K562 (cell line): ENCODE results near the gene MRPL58. TPM values are rescaled to one million over a fixed set of nuclear protein-coding genes. Genes with fewer than 3 reads are reported as not detected.

Experiments used
- ATAC-seq: fragments of 200-7000 bp; cut with Tn5 transposase; 3 replicates; pipeline ENCODE4 v1.9.1; 2020; ENCODE audit warnings: moderate library complexity
- BruUV-seq: library from RNA; stranded (reverse); fragments of 400-500 nt; replicated peaks from 2 replicates; lab custom pipeline; 2021; lab: Mats Ljungman, UMichigan
- CTCF ChIA-PET: fragments of 300-600 bp; formaldehyde crosslinking; extraction: SDS; loops from one replicate; lab custom pipeline; 2021; ENCODE audit warnings: low intra/inter-chr PET ratio; lab: Yijun Ruan, JAX
- POLR2A ChIA-PET: fragments of 300-600, 350-650 bp; sonication (Branson Sonifier 250); formaldehyde crosslinking; extraction: SDS; loops from one replicate; lab custom pipeline; 2021; ENCODE audit warnings: antibody characterized with exemption, inconsistent platforms; lab: Yijun Ruan, JAX
- DNase-seq, 4 experiments: peaks; one replicate each; pipeline versions ENCODE4 v3.0.0 to v3.0.0-alpha.2; 2011 to 2018; ENCODE audit warnings: low spot score in 3 of 4, mixed read lengths in 3 of 4; ENCODE audit errors: extremely low read depth in 1 of 4
- FAIRE-seq: peaks from 2 replicates; lab custom pipeline; 2011; peaks lifted over from hg19 to GRCh38; lab: Jason Lieb, UNC
- H2AFZ ChIP-seq: 2 replicates; pipeline ENCODE4 v1.6.0; 2011; ENCODE audit warnings: low read depth, low read length, control low read depth, inconsistent platforms
- H3K27ac ChIP-seq: fragments of 200-600 bp; 3 replicates; pipeline ENCODE4 v1.8.0; 2011; ENCODE audit warnings: low read depth, mild to moderate bottlenecking, control low read depth, inconsistent platforms, low read length, moderate library complexity, mixed read lengths; ENCODE audit errors: extremely low read depth
- H3K27me3 ChIP-seq, 2 experiments: fragments of 300-600 bp in 1 of 2; 2 replicates in 1 of 2; 3 replicates in 1 of 2; pipeline versions ENCODE4 v1.6.0 to v1.8.0; 2011; ENCODE audit warnings: inconsistent platforms in 2 of 2, low read length in 2 of 2, mild to moderate bottlenecking in 1 of 2, mixed read lengths in 1 of 2, moderate library complexity in 1 of 2; ENCODE audit not compliant: control insufficient read depth in 2 of 2, insufficient read depth in 2 of 2
- H3K36me3 ChIP-seq: fragments of 300-600 bp; 3 replicates; pipeline ENCODE4 v1.8.0; 2011; ENCODE audit warnings: mild to moderate bottlenecking, low read length, inconsistent platforms; ENCODE audit not compliant: control insufficient read depth, insufficient read depth
- H3K4me1 ChIP-seq, 2 experiments: fragments of 200-600 bp in 1 of 2; replicated peaks in 1 of 2; 2 replicates in 1 of 2; 3 replicates in 1 of 2; pipeline versions ENCODE4 v1.5.1 to v1.8.0; 2011; ENCODE audit warnings: inconsistent platforms in 2 of 2, low read length in 2 of 2, mild to moderate bottlenecking in 1 of 2, mixed read lengths in 1 of 2, moderate library complexity in 1 of 2; ENCODE audit not compliant: control insufficient read depth in 2 of 2, insufficient read depth in 2 of 2
- H3K4me2 ChIP-seq: 2 replicates; pipeline ENCODE4 v1.6.1; 2011; ENCODE audit warnings: low read length, control low read depth, inconsistent platforms, mixed read lengths; ENCODE audit not compliant: insufficient read depth
- H3K4me3 ChIP-seq: fragments of 200-600 bp; sonication (generic), shearing (Covaris generic); 2 replicates; pipeline ENCODE4 v1.5.1; 2016; ENCODE audit warnings: control low read depth, inconsistent platforms
- H3K79me2 ChIP-seq: fragments of 200-600 bp; 3 replicates; pipeline ENCODE4 v1.8.0; 2011; ENCODE audit warnings: low read length, inconsistent platforms; ENCODE audit not compliant: control insufficient read depth, insufficient read depth
- H3K9ac ChIP-seq, 2 experiments: 2 replicates each; pipeline versions ENCODE4 v1.6.0 to v1.6.1; 2011; ENCODE audit warnings: low read depth in 2 of 2, low read length in 2 of 2, control low read depth in 1 of 2, inconsistent platforms in 1 of 2, mild to moderate bottlenecking in 1 of 2, mixed read lengths in 1 of 2; ENCODE audit not compliant: insufficient read depth in 1 of 2
- H3K9me1 ChIP-seq: one replicate; pipeline ENCODE4 v1.6.0; 2011; ENCODE audit warnings: inconsistent platforms, mild to moderate bottlenecking, low read length, moderate library complexity; ENCODE audit not compliant: control insufficient read depth, insufficient read depth
- H3K9me3 ChIP-seq: replicated peaks from 2 replicates; pipeline ENCODE4 v1.5.1; 2011; ENCODE audit warnings: low read depth, low read length, inconsistent platforms; ENCODE audit not compliant: control insufficient read depth, insufficient read depth
- H4K20me1 ChIP-seq: replicated peaks from 2 replicates; pipeline ENCODE4 v1.6.1; 2011; ENCODE audit warnings: low read length, inconsistent platforms, mixed read lengths; ENCODE audit not compliant: control insufficient read depth, insufficient read depth
- ILF3 ChIP-seq: fragments of 450-650 bp; IDR thresholded peaks from 2 replicates; pipeline ENCODE4 v1.6.1; 2018; ENCODE audit warnings: antibody characterized with exemption, mild to moderate bottlenecking, moderate library complexity, borderline replicate concordance
- NFIC ChIP-seq: fragments of 450-650 bp; IDR thresholded peaks from 2 replicates; pipeline ENCODE4 v1.6.1; 2017; ENCODE audit warnings: mild to moderate bottlenecking, inconsistent platforms
- SIN3B ChIP-seq: fragments of 450-650 bp; IDR thresholded peaks from 2 replicates; pipeline ENCODE4 v1.6.1; 2017; ENCODE audit warnings: low read depth, mild to moderate bottlenecking, moderate library complexity
- ZNF121 ChIP-seq: sonication (generic); formaldehyde crosslinking; conservative IDR thresholded peaks from 2 replicates; pipeline ENCODE4 v1.8.0; 2022; ENCODE audit warnings: missing genetic modification reagents
- whole genome bisulfite sequencing: fragments of 100-300 bp; shearing (Covaris generic); methylation state at CpG from one replicate; pipeline ENCODE4 v1.1.6; 2016; ENCODE audit warnings: low coverage, mixed read lengths; ENCODE audit not compliant: insufficient coverage; ENCODE audit errors: missing lambda C conversion rate; 5-methylcytosine and 5-hydroxymethylcytosine counted together
- in situ Hi-C: fragments of 300-500 bp; cut with MboI; formaldehyde crosslinking; loops from 4 replicates; pipeline ENCODE4 v1.15.0; 2018; ENCODE audit warnings: inconsistent platforms, mixed read lengths
- intact Hi-C: fragments of 100-400 bp; cut with micrococcal nuclease; formaldehyde crosslinking; loops from 2 replicates; pipeline ENCODE4 v1.14.2; 2022
- polyA plus RNA-seq, 8 experiments: library from polyadenylated mRNA; depleted of rRNA in 4 of 8; stranded (reverse) in 5 of 8; unstranded in 3 of 8; fragments of >200 nt; fragmentation: Nextera tagmentation in 2 of 8; fragmentation: Illumina TruSeq in 1 of 8; extraction: Ambion mirVana in 2 of 8; extraction: Trizol in 1 of 8; gene quantifications; 2 replicates each; pipeline versions ENCODE4 v1.2.1 to v1.2.3, GENCODE V29; 2011 to 2014; ENCODE audit warnings: inconsistent platforms in 1 of 8, missing spikeins in 1 of 8
- total RNA-seq, 7 experiments: library from RNA; depleted of rRNA in 6 of 7; stranded (reverse); fragments of >200 nt in 6 of 7; fragmentation: Illumina TruSeq in 2 of 7; extraction: Trizol in 2 of 7; gene quantifications; 2 replicates each; pipeline versions ENCODE4 v1.2.1 to v1.2.3, GENCODE V29; 2011 to 2021; ENCODE audit warnings: low replicate concordance in 1 of 7
- TF ChIP-seq, protein P1 (sequence below): conservative IDR thresholded peaks from 2 replicates; pipeline ENCODE4 v1.6.1; 2011; ENCODE audit warnings: low read depth, mild to moderate bottlenecking, low read length; ENCODE audit not compliant: control insufficient read depth
- TF ChIP-seq, protein P2 (sequence below): IDR thresholded peaks from 2 replicates; pipeline ENCODE4 v1.6.1; 2016; ENCODE audit warnings: missing genetic modification characterization, missing compliant biosample characterization

Gene MRPL58
- total and polyA plus RNA-seq, 9 of the 15 experiments (the other 6 are each of a cell fraction or from before 2014, with no cell fraction given): 30.8 to 107 (median 72.4) TPM

DNA sequence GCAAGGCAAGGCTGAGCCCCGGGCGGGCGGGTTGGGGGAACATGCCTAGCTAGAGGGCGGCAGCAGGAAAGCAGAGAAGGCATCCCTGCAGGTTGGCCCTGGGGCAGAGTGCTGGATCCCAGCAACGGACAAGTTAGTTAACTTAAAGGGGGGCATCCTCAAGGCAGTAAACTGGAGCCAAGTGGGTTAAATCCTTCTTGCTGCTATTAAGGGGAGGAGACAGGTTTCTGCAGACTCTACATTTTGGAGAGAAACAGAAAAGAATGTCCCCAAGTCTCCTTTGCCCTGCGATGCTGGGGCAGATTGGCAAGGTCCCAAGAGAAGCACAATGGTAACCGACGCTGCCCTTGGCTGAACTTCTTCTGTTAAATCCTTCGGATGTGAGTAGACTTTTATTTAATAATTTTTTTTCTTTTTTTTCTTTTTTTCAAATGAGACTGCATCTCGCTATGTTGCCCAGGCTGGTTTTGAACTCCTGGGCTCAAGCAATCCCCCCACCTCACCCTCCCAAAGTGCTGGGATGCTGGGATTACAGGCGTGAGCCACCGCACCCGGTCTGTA lies 20.3 kb downstream of the MRPL58 start:
- Histone ChIP-seq H3K4me3 (peak overlapping the region; percentile 69), H3K27ac (no peak overlapping the region), H3K4me1 (peaks cover 31 to 32% of the 10 kb centered on the region in 2 experiments), H3K79me2 (no peaks in the 10 kb centered on the region), H3K4me2 (peak overlapping the region; percentile 98), H3K27me3 (no peaks in the 10 kb centered on the region), H3K9ac (peak overlapping the region in 1 of 2 experiments; percentile 96; a peak in 2 of 4 replicates), H3K9me3 (peaks cover 12% of the 10 kb centered on the region), H3K36me3 (peaks cover 2% of the 10 kb centered on the region; the same call in 1 of the 3 replicates), H3K9me1 (no peaks in the 10 kb centered on the region), H4K20me1 (no peaks in the 10 kb centered on the region), H2AFZ (peak overlapping the region; percentile 98)
- ATAC-seq (no peak), FAIRE-seq (no peak), DNase-seq (peak in 1 of 4 experiments; percentile 37)
- intact Hi-C loops (loop anchor here (10.0 kb wide), 1 partner anchor 158 kb away; the partner anchor contains the start of gene FDXR), in situ Hi-C loops (no loop called here)
- no TSS peak for BruUV-seq
- ChIA-PET POLR2A (interaction anchor here (0.5 to 1.4 kb wide), 5 partner anchors 16 to 96 kb away, joined by 3 to 4 read pairs (median 3); partner anchors contain the start of genes CDR2L and MRPL58), CTCF (interaction anchor here (0.7 kb wide), 1 partner anchor 239 kb away, joined by 3 read pairs; no protein-coding TSS in a partner anchor)
- 16% methylated on average over 12 of the region's 13 CpGs for WGBS
- no peak for TF ChIP-seq SIN3B
- TF ChIP-seq, protein P1, sequence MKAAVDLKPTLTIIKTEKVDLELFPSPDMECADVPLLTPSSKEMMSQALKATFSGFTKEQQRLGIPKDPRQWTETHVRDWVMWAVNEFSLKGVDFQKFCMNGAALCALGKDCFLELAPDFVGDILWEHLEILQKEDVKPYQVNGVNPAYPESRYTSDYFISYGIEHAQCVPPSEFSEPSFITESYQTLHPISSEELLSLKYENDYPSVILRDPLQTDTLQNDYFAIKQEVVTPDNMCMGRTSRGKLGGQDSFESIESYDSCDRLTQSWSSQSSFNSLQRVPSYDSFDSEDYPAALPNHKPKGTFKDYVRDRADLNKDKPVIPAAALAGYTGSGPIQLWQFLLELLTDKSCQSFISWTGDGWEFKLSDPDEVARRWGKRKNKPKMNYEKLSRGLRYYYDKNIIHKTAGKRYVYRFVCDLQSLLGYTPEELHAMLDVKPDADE: 0 out of 2 replicates have a peak, but pooled peaks have one; percentile 28
- TF ChIP-seq ILF3: no peak
- TF ChIP-seq, protein P2, sequence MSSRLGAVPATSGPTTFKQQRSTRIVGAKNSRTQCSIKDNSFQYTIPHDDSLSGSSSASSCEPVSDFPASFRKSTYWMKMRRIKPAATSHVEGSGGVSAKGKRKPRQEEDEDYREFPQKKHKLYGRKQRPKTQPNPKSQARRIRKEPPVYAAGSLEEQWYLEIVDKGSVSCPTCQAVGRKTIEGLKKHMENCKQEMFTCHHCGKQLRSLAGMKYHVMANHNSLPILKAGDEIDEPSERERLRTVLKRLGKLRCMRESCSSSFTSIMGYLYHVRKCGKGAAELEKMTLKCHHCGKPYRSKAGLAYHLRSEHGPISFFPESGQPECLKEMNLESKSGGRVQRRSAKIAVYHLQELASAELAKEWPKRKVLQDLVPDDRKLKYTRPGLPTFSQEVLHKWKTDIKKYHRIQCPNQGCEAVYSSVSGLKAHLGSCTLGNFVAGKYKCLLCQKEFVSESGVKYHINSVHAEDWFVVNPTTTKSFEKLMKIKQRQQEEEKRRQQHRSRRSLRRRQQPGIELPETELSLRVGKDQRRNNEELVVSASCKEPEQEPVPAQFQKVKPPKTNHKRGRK (tag): peak; percentile 30; the same call in 1 of the 2 replicates
- TF ChIP-seq NFIC: peak; percentile 26; the same call in 1 of the 2 replicates
- peak; percentile 15; the same call in 1 of the 2 replicates for TF ChIP-seq ZNF121 (CRISPR knock-in tag)
